GM20000 (cell line): ENCODE data around the gene UBL5.

Experiments used
- DNase-seq: peaks from one replicate; pipeline ENCODE4 v3.0.0; 2012; ENCODE audit warnings: low spot score
- TF ChIP-seq, protein P1 (sequence below): IDR thresholded peaks from 2 replicates; pipeline ENCODE4 v1.5.1; 2012; ENCODE audit warnings: mild to moderate bottlenecking, control low read depth; ENCODE audit errors: extremely low read depth, missing control alignments

UBL5 gene

DNA sequence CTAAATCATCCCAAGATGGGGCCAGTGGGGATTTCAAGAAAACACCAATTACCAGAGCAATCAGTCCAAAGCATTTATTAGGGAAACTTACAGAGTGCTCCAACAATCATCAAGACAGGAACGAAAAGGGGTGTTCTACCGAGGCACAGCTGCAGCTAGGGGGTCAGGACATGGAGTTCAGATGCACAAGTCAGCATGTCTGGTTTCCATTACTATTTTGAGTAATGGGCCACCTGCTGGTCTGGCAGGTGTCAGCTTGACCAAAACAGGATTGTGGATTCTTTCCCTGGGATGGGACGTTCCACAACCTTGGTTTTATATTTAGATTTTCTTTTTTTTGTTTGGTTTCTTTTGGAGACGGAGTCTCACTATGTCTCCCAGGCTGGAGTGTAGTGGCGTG lies 3.9 kb upstream of the UBL5 start:
- TF ChIP-seq, protein P1, sequence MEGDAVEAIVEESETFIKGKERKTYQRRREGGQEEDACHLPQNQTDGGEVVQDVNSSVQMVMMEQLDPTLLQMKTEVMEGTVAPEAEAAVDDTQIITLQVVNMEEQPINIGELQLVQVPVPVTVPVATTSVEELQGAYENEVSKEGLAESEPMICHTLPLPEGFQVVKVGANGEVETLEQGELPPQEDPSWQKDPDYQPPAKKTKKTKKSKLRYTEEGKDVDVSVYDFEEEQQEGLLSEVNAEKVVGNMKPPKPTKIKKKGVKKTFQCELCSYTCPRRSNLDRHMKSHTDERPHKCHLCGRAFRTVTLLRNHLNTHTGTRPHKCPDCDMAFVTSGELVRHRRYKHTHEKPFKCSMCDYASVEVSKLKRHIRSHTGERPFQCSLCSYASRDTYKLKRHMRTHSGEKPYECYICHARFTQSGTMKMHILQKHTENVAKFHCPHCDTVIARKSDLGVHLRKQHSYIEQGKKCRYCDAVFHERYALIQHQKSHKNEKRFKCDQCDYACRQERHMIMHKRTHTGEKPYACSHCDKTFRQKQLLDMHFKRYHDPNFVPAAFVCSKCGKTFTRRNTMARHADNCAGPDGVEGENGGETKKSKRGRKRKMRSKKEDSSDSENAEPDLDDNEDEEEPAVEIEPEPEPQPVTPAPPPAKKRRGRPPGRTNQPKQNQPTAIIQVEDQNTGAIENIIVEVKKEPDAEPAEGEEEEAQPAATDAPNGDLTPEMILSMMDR = no peak
- DNase-seq = no peak

DNA sequence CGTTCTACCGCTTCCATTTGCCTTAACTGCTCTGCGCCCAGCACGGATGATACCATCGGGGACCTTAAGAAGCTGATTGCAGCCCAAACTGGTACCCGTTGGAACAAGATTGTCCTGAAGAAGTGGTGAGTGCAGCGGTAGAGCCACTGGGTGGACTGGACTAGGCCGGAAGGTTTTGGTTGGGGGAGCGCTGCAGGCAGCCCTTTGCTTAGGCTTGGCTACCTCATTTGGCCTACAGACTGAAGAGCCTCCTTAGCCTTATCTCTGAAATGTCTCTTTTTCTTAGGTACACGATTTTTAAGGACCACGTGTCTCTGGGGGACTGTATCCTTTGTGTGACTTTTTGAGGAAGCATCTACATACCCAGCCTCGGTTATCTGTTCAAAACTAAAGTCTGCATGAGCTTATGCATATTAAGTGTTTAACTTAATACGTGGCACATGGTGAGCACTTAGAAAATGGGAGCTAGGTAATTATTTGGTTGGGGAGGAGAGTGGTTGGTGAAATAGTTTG lies 889 bp downstream of the UBL5 start:
- no peak for DNase-seq
- TF ChIP-seq, protein P1 = no peak

DNA sequence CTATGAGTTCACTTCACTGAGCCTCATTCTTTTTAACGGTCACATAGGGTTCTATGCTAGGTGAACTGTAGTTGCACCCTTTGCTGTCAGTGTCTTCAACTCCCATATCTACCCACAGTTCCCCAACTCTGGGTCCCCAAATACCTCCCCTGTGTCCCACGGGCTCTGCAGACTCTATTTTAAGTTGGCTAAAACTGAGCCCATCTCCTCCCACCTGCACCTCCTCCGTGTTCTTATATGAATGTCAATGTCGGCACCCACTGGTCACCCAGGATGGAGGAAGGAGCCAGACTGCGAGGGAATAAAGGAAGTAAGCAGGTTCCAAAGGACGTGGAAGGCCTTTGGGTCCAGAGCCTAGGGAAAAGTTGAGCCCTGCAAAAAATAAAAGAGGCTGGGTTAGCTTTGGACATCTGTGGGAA lies 6.6 kb downstream of the UBL5 start:
- no peak for DNase-seq
- TF ChIP-seq, protein P1 = no peak

DNA sequence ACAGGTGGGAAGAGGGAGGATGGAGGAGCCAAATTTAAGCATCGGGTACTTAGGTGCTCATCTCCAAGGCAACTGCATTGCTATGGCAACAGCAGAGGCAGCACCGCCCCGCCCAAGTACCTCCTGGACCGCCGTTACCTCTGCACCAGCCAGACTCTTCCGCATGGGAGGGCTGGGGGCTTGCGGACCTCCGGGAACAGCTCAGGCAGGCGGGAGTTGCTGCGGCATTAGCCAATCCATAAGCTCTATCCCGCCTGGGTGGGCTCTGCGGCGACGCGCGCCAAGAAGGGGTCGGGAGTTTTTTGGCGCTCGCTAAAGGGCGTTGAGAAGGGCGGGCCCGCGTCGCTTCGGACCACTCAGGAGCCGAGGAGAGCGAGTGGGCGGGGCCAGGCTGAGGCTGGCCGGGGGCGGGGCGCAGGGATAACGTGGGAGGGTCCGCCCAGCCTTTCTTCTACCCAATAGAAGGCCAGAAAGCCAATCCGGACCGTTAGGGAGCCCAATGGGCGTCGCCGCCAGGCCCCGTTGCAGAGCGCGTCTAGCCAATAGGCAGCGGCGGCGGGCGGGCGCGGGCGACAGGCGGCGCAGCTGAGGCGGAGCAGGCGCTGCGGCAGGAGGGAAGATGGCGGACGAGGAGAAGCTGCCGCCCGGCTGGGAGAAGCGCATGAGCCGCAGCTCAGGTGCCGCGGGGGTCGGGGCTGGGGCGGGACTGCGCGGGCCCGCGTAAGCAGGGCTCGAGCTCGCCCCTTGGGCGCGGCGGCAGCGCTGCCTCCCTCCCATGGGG lies 7.2 kb downstream of the UBL5 start, which contains the start of gene PIN1:
Gene PIN1 (plus strand): TSS at position 593 of the 781 bp plus-strand sequence. CDS start 27 bp downstream, at position 620.
- peak; percentile 99 for DNase-seq
- TF ChIP-seq, protein P1 = peak; percentile 45

DNA sequence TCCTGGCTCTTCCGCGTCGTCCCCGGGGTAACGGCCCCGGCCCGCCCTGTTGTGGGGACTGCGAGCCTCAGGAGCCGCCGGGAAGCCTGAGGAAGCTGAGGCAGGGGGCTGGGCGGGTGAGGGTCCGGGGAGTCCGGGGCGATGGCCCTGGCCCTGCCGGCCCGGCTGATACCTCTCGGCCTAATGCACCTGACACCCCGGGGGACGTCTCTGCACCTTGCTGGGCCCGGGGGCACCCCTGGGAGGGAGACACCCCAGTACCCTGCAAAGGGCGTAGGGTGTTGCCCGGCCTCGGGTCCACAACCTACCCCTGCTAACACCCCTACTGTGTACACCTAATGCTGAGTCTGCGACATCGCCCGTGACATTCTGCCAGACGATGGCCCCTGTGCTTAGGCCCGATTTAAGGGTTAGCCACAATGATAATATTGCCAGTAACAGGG lies 7.8 kb downstream of the UBL5 start:
- DNase-seq = no peak
- TF ChIP-seq, protein P1 = no peak

DNA sequence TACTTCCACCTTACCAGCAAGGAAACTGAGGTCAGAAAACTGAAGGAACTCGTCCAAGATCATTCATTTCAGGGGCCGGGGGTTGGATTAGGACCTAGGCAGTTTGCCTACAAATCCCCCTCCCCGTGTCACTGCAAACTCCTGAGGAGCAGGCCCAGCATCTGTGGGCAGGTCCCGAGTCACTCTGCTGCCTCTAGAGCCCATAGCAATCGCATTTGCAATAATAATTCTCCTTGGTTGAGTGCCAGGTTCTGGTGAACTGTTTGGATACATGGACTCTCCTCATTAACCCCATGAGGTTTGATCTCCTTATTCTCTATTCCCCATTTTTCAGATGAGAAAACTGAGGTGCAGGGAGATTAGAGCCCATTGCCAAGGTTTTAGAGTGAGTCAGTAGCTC lies 8.3 kb downstream of the UBL5 start:
- no peak for DNase-seq

DNA sequence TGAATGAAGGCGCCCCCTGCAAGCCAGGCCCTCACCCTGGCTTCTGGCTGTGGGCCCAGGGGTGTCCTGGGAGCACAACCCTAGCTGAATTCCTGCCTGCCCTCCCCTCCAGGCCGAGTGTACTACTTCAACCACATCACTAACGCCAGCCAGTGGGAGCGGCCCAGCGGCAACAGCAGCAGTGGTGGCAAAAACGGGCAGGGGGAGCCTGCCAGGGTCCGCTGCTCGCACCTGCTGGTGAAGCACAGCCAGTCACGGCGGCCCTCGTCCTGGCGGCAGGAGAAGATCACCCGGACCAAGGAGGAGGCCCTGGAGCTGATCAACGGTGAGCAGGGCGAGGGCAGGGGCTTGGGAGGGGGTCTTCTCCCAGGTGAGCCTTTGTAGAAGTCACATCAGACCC lies 10.6 kb downstream of the UBL5 start:
- DNase-seq = no peak
- TF ChIP-seq, protein P1 = no peak

More for the DNA sequence above, 8.3 kb downstream of the UBL5 start:
- TF ChIP-seq, protein P1 = no peak
